ENCODE results near the gene DGKE. TPM values are rescaled to one million over a fixed set of nuclear protein-coding genes. Genes with fewer than 3 reads are reported as not detected.

The DGKE gene
- total and polyA plus RNA-seq, 8 donors: 1.8 to 7.6 (median 4.4) TPM

DNA sequence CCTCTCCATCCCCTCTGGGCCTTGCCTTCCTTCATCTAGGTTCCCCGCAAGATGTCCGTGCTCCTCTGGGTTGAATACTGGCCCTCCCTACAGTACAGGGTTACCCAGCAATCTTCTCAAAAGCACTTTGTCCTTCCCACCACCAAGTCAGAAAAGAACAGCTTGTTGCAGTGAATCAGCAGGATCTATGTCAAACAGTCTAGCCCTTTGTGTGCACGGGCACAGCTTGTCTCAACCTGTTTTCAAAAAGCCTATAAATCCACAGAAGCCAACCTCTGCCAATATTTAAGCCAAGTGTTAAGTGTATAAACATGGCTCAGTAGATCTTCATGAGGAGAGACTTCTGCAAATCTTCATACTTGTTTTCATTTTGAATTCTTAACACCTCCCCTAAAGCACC, 25.4 kb upstream of the DGKE start:
- ATAC-seq: no peak
- no peaks in the 10 kb centered on the region for H3K9me3 ChIP-seq
- intact Hi-C loops (cut with DNase I): no loop called here
- H3K27me3 ChIP-seq: no peaks in the 10 kb centered on the region
- H3K4me3 ChIP-seq: no peak overlapping the region
- no peaks in the 10 kb centered on the region for H3K4me1 ChIP-seq
- TF ChIP-seq, protein P1, sequence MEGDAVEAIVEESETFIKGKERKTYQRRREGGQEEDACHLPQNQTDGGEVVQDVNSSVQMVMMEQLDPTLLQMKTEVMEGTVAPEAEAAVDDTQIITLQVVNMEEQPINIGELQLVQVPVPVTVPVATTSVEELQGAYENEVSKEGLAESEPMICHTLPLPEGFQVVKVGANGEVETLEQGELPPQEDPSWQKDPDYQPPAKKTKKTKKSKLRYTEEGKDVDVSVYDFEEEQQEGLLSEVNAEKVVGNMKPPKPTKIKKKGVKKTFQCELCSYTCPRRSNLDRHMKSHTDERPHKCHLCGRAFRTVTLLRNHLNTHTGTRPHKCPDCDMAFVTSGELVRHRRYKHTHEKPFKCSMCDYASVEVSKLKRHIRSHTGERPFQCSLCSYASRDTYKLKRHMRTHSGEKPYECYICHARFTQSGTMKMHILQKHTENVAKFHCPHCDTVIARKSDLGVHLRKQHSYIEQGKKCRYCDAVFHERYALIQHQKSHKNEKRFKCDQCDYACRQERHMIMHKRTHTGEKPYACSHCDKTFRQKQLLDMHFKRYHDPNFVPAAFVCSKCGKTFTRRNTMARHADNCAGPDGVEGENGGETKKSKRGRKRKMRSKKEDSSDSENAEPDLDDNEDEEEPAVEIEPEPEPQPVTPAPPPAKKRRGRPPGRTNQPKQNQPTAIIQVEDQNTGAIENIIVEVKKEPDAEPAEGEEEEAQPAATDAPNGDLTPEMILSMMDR (IDR thresholded peaks at IDR 0.05): no peak
- no peak for DNase-seq
- H3K36me3 ChIP-seq: no peaks in the 10 kb centered on the region
- 83 to 85% methylated on average over 3 of the region's 3 CpGs for WGBS, 2 donors
- FAIRE-seq: no peak
- H3K27ac ChIP-seq: no peak overlapping the region

DNA sequence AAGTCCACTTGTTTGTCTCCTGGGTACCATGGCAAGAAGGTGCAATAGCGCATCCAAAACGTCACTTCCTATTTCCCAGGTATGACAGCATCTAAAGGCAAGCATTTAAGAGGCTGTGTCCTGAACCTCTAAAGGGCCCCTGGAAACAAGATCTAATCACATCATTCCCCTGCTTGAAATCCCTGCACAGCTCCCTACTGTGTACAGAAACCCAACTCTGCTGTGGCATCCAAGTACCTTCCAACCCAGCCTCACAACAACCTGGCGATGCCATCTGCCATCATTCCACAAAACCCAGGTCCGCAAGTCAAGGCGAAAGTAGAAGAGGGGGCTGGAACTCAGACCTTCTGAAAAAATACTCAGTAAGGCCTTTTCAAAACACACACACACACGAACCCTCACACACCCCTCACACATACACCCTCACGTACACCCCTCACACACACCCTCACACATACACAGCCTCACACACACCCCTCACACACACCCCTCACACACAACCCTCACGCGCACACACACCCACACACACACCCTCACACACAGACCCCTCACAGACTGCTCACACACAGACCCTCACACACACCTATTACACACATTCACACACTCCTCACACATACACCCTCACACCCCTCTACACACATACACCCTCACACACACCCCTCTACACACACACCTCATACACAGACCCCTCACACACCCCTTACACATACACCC, 24.7 kb upstream of the DGKE start:
- ATAC-seq: no peak
- Histone ChIP-seq H3K27me3 (no peaks in the 10 kb centered on the region), H3K36me3 (no peaks in the 10 kb centered on the region), H3K4me3 (no peak overlapping the region), H3K4me1 (no peaks in the 10 kb centered on the region), H3K27ac (no peak overlapping the region), H3K9me3 (no peaks in the 10 kb centered on the region)
- TF ChIP-seq, protein P1 (IDR thresholded peaks at IDR 0.05): no peak
- no peak for DNase-seq
- 87 to 94% methylated on average over 9 of the region's 9 CpGs for WGBS, 2 donors
- FAIRE-seq: no peak
- intact Hi-C loops (cut with DNase I): no loop called here

DNA sequence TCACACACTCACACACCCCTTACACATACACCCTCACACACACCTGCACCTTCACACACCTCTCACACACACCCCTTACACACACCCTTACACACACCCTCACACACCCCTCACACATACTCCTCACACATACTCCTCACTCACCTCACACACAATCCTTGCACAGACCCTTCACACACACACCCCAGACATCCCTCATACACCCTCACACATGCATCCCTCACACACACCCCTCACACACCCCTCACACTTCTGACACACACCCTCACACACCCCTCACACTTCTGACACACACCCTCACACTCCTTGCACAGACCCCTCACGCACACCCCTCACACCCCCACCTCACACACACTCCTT, 24.2 kb upstream of the DGKE start:
- no peak for ATAC-seq
- no peak for DNase-seq
- Histone ChIP-seq H3K27ac (no peak overlapping the region), H3K9me3 (no peaks in the 10 kb centered on the region), H3K27me3 (no peaks in the 10 kb centered on the region), H3K4me1 (no peaks in the 10 kb centered on the region), H3K36me3 (no peaks in the 10 kb centered on the region), H3K4me3 (no peak overlapping the region)
- WGBS, 2 donors: 83 to 100% methylated on average over 1 of the region's 1 CpG
- intact Hi-C loops (cut with DNase I): loop anchor here in 2 of 3 donors (5.0 to 10.0 kb wide), 2 partner anchors 125 to 128 kb away; no protein-coding TSS in a partner anchor
- TF ChIP-seq, protein P1 (IDR thresholded peaks at IDR 0.05): no peak
- no peak for FAIRE-seq

DNA sequence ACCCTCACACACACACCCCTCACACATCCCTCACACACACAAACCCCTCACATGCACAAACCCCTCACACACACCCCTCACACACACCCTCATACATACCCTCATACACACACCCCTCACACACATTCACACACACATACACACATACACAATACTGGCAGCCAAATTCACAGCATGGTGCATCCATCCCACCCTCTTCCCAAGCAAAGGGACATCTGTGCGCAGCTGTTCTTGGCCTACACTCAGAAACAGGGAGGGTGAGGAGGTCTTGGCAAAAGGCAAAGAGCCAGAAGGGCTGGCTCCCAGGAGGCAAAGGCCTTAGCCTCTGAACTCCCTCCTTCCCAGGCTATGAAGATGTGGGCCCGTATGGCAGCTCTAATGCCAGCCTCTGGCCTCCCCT, 23.6 kb upstream of the DGKE start:
- Histone ChIP-seq H3K4me3 (no peak overlapping the region), H3K27me3 (no peaks in the 10 kb centered on the region), H3K27ac (no peak overlapping the region), H3K9me3 (no peaks in the 10 kb centered on the region), H3K36me3 (no peaks in the 10 kb centered on the region), H3K4me1 (no peaks in the 10 kb centered on the region)
- intact Hi-C loops (cut with DNase I): loop anchor here in 2 of 3 donors (5.0 to 10.0 kb wide), 2 partner anchors 124 to 127 kb away; no protein-coding TSS in a partner anchor
- DNase-seq (no peak), ATAC-seq (no peak), FAIRE-seq (no peak)
- TF ChIP-seq, protein P1 (IDR thresholded peaks at IDR 0.05): no peak
- 74 to 77% methylated on average over 2 of the region's 2 CpGs for WGBS, 2 donors

Measured in pancreas (tissue), 10 donors.